GM19023 (cell line): ENCODE data around the gene TMEM52B.
"Not testable (repeated sequence)": the region's sequence is repeated elsewhere in the genome, so short reads cannot be mapped to it uniquely, and the experiment has no call there.

ENCODE experiments used
- ATAC-seq: cut with Tn5 transposase; IDR thresholded peaks from one replicate; pipeline ENCODE4 v1.9.1; 2021; ENCODE audit warnings: mild to moderate bottlenecking, moderate library complexity; ENCODE audit not compliant: unreplicated experiment

TMEM52B gene

DNA sequence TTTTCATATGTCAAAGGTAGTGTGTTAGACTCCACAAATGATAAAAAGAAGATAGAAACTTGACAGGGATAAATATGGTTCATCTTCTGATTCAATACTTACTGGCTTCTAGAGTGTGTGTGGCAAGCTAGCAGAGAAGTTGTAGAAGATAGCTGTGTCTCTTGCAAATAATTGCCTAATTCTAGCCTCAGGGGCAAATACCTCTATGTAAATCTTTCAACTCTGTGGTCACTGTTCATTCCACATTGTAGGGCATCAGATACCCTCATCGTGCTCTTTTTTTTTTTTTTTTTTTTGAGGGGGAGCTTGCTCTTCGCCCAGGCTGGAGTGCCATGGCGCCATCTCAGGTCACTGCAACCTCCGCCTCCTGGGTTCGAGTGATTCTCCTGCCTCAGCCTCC is 8.6 kb upstream of the TMEM52B start:
- ATAC-seq: no peak

DNA sequence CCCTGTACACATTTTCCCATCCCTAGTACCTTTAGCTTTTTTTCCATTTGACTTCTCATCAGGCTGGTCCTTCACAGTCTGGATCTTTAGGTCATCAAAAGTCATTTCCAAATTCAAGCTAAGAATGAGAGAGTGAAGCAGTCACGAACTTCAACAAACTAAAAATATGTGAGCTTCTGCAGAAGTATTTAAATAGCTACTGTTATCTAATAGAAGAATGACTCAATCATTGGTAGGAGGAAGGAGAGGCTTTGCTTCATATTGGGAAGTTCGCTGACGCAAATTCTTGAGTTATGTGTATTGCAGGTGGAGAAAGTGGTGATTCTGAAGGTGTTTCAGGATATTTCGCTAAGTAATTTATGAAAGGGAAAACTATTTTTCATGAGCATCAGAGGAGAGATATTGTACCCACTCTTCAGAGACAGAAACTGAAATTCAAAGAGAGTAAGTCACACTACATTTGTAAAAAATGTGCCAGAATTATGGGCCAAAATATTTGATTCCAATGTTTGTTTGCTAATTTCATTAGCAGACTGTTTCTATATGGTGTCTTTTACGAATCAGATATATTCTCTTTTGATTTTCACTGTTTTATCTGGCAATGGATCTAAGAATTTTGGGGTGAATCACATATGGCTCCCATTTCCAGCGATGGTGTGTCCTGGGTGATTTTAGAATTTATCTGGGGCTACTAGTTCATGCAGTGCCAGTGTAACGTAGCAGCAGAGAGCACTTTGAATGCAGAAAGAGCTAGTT is 6.7 kb upstream of the TMEM52B start, which contains the start of gene OLR1:
OLR1 (minus strand) TSS at position 160 of the 756 bp plus-strand sequence; CDS start at position 105, 55 bp downstream.
- ATAC-seq: no peak

- no peak for ATAC-seq
Measured at GRCh38 chr12:10174986-10175614, 3.7 kb upstream of the TMEM52B start.

GRCh38 chr12:10175846-10176636 is 2.8 kb upstream of the TMEM52B start:
- ATAC-seq: no peak

- ATAC-seq: no peak
Measured at GRCh38 chr12:10179776-10180181, 947 bp downstream of the TMEM52B start.

GRCh38 chr12:10182354-10183049 is 3.7 kb downstream of the TMEM52B start:
- ATAC-seq: no peak

- ATAC-seq: no peak
Measured at GRCh38 chr12:10184261-10184843, 5.5 kb downstream of the TMEM52B start.

GRCh38 chr12:10186299-10186698 is 7.5 kb downstream of the TMEM52B start:
- ATAC-seq: no peak

- not testable (repeated sequence) for ATAC-seq
Measured at GRCh38 chr12:10186958-10187357, 8.1 kb downstream of the TMEM52B start.

GRCh38 chr12:10189653-10190052 is 10.8 kb downstream of the TMEM52B start:
- ATAC-seq: no peak

DNA sequence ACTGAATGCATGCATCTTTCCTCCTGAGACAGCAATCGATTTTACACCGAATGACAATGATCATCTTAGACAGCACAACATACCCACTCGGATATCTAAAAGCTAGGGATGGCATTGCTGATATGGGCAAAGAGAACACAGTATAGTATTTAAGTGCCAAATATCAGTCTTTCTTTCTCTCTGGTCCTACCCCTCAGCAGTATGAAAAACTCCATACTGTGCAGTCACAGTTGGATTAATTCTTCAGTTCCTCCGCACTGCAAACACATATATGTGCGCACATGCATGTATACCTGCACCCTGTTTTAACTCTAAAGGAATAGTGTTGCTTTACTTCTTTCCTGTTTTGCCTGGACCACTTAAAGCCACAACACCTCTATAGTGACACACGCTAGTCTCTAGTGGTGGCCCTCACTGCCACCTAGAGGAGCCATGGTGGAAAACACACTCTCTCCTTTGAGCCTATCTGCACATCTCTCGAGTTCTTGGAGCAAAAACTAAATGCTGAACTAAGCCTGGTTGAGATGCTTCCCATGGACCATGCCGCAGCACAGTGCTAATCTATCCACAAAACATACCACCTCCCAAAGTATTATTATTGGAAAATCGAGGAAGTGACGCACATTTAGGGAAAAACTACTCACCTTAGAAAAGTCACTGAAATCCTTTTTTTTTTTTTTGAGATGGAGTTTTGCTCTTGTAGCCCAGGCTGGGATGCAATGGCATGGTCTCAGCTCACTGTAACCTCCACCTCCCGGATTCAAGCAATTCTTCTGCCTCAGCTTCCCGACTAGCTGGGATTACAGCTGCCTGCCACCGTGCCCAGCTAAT is 11.9 kb downstream of the TMEM52B start:
- peak; percentile 96 for ATAC-seq

DNA sequence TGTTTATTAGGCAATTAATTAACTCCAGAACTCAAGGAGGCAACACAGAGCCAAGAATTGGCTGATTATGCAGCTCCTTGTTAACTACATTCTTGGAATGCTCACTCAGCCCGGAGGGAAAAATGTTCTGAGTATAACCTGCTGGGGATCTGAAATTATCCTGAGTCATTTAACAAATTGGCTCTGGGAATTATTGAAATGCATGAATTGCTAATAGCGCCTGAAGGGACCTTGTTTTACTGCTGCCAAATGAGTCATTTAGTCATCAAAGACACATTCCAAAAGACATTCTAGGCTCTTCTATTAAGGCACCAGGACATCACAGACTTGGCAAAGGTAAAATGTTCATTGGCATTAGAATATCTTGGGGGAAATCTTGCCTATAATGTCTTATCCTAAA is 13.0 kb downstream of the TMEM52B start:
- ATAC-seq: no peak

DNA sequence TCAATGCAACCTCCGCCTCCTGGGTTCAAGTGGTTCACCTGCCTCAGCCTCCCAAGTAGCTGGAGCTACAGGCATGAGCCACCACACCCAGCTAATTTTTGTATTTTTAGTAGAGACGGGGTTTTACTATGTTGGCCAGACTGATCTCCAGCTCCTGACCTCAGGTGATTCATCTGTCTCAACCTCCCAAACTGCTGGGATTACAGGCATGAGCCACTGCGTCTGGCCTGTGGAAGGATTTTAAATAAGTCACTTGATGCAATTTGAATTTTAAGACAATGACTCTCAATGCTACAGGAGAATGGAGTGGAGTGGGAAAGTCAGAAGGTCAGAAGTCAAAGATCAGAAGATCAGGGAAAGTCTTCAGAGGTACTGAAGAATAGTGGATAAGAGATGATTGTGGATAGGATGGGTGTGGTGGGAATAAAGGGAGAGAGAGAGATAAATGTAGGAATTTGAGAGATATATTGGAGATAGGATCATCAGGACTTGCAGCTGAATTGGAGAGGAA is 15.4 kb downstream of the TMEM52B start:
- no peak for ATAC-seq

DNA sequence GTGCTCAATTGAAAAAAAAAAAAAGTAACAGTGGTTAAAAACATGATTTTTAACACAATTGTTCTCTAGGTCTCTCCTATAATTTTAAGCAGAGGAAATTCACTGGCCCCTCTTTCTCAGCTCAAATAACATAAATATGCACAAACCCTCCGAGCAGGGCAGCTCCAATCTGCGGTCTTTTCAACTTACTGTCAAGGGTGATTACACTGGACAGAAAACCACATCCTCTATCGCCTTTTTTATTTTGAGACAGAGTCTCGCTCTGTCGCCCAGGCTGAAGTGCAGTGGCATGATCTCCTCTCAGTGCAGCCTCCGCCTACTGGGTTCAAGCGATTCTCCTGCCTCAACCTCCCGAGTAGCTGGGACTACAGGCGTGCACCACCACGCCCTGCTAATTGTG is 17.4 kb downstream of the TMEM52B start:
- no peak for ATAC-seq

- ATAC-seq: no peak
Measured at GRCh38 chr12:10197879-10198278, 19.0 kb downstream of the TMEM52B start.

GRCh38 chr12:10204495-10204894 is 25.7 kb downstream of the TMEM52B start:
- not testable (repeated sequence) for ATAC-seq

- ATAC-seq: no peak
Measured at GRCh38 chr12:10205220-10205807, 26.5 kb downstream of the TMEM52B start.

- no peak for ATAC-seq
Measured at GRCh38 chr12:10207136-10207535, 28.3 kb downstream of the TMEM52B start.

DNA sequence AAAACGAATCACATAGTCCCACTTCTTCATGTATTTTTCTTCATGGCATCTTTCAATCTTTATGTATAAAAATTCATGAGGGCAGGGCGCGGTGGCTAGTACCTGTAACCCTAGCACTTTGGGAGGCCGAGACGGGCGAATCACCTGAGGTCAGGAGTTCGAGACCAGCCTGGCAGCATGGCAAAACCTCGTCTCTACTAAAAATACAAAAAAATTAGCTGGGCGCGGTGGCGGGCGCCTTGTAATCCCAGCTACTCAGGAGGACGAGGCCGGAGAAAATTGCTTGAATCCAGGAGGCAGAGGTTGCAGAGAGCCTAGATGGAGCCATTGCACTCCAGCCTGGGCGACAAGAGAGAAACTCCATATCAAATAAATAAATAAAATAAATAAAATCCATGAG is 31.4 kb downstream of the TMEM52B start:
- ATAC-seq: no peak
